SW480 (cell line): ENCODE results near the gene SECISBP2.

Experiments
- DNase-seq: peaks from one replicate; pipeline ENCODE4 v3.0.0-alpha.2; 2016; ENCODE audit warnings: low spot score

SECISBP2 gene

GRCh38 chr9:89382026-89382986 is 64.0 kb downstream of the SECISBP2 start:
- no peak for DNase-seq

GRCh38 chr9:89383030-89383720 is 64.9 kb downstream of the SECISBP2 start:
- DNase-seq = no peak

- DNase-seq = no peak
These were observed 65.5 kb downstream of the SECISBP2 start for GRCh38 chr9:89383721-89384300.

- no peak for DNase-seq
These were observed 66.5 kb downstream of the SECISBP2 start for GRCh38 chr9:89384783-89385182.

- DNase-seq = no peak
These were observed 67.9 kb downstream of the SECISBP2 start for GRCh38 chr9:89386206-89386605.

GRCh38 chr9:89386797-89387196 is 68.5 kb downstream of the SECISBP2 start:
- DNase-seq = no peak

GRCh38 chr9:89387197-89387849 is 69.0 kb downstream of the SECISBP2 start:
- no peak for DNase-seq

GRCh38 chr9:89388084-89388867 is 70.0 kb downstream of the SECISBP2 start:
- no peak for DNase-seq

- no peak for DNase-seq
These were observed 70.5 kb downstream of the SECISBP2 start for GRCh38 chr9:89388868-89389177.

- DNase-seq = no peak
These were observed 71.8 kb downstream of the SECISBP2 start for GRCh38 chr9:89390068-89390555.

- no peak for DNase-seq
These were observed 72.3 kb downstream of the SECISBP2 start for GRCh38 chr9:89390578-89391116.

- DNase-seq = no peak
These were observed 73.3 kb downstream of the SECISBP2 start for GRCh38 chr9:89391585-89391984.

GRCh38 chr9:89394412-89394811 is 76.1 kb downstream of the SECISBP2 start:
- DNase-seq = no peak

- DNase-seq = no peak
These were observed 77.8 kb downstream of the SECISBP2 start for GRCh38 chr9:89395931-89396710.

- no peak for DNase-seq
These were observed 79.2 kb downstream of the SECISBP2 start for GRCh38 chr9:89397471-89397870.

- no peak for DNase-seq
These were observed 80.3 kb downstream of the SECISBP2 start for GRCh38 chr9:89398621-89399020.

- no peak for DNase-seq
These were observed 82.3 kb downstream of the SECISBP2 start for GRCh38 chr9:89400403-89401116.

GRCh38 chr9:89402695-89403427 is 84.6 kb downstream of the SECISBP2 start:
- no peak for DNase-seq

- no peak for DNase-seq
These were observed 85.8 kb downstream of the SECISBP2 start for GRCh38 chr9:89404074-89404473.
